ENCODE results near the gene RHOBTB1. TPM values are rescaled to one million over a fixed set of nuclear protein-coding genes. Genes with fewer than 3 reads are reported as not detected.
A peak's percentile ranks its signal among the peaks of the same experiment; 100 is the strongest.

Gene RHOBTB1
- total and polyA plus RNA-seq, 9 of the 15 experiments (the other 6 are each of a cell fraction or from before 2014, with no cell fraction given) = 1.7 to 11.7 (median 9.3) TPM

GRCh38 chr10:60944058-60944909 is at the start of gene RHOBTB1 (continued):
- TF ChIP-seq UBTF (IDR thresholded peaks at IDR 0.05; ENCODE audit: borderline replicate concordance in 1 of 2, low read depth in 2 of 2, low read length in 2 of 2) = peak; percentile 55 to 69; a peak in 2 of 4 replicates
- TF ChIP-seq BRD9 (IDR thresholded peaks at IDR 0.05; ENCODE audit: low read depth, partially characterized antibody) = peak; percentile 81
- 0 out of 2 replicates have a peak, but pooled peaks have one; percentile 31 for TF ChIP-seq SMARCA4 (IDR thresholded peaks at IDR 0.05)
- TF ChIP-seq ZNF592 (IDR thresholded peaks at IDR 0.05) = peak; percentile 72
- peak; percentile 90 for TF ChIP-seq MGA (IDR thresholded peaks at IDR 0.05)
- TF ChIP-seq MYC (IDR thresholded peaks at IDR 0.05; ENCODE audit: low read depth, low read length) = peak; percentile 75
- TF ChIP-seq MYC (CRISPR knock-in tag; IDR thresholded peaks at IDR 0.05; ENCODE audit: borderline replicate concordance, low read depth) = peak; percentile 71; the same call in 1 of the 2 replicates
- TF ChIP-seq CTBP1 (IDR thresholded peaks at IDR 0.05; ENCODE audit: borderline replicate concordance) = 0 out of 2 replicates have a peak, but pooled peaks have one; percentile 29

All from K562 (cell line).